Breast epithelium (tissue), 4 donors: ENCODE results near the gene SRGAP3. TPM values are rescaled to one million over a fixed set of nuclear protein-coding genes. Genes with fewer than 3 reads are reported as not detected.

Experiments used
- DNase-seq, 2 donors: peaks; one replicate each; pipeline ENCODE4 v3.0.0-alpha.2; 2019; ENCODE audit warnings: low spot score in 2 of 2
- H3K27ac ChIP-seq, 2 donors: fragments of 200-600 bp; sonication (generic) in 1 of 2; one replicate each; pipeline ENCODE4 v1.5.1; 2016 to 2019; ENCODE audit warnings: mild to moderate bottlenecking in 1 of 2
- H3K27me3 ChIP-seq, 2 donors: fragments of 200-600 bp; sonication (generic) in 1 of 2; one replicate each; pipeline versions ENCODE4 v1.5.1 to v1.6.0; 2017 to 2019; ENCODE audit warnings: control low read depth in 1 of 2, mild to moderate bottlenecking in 1 of 2
- H3K36me3 ChIP-seq: fragments of 200-600 bp; one replicate; pipeline ENCODE4 v1.5.1; 2019
- H3K4me1 ChIP-seq, 2 donors: fragments of 200-600 bp; sonication (generic); one replicate each; pipeline ENCODE4 v1.5.1; 2016 to 2019; ENCODE audit warnings: control low read depth in 1 of 2
- H3K4me3 ChIP-seq, 3 donors: fragments of 200-600 bp; sonication (generic); 1 replicate in 2 of 3; 2 replicates in 1 of 3; pipeline ENCODE4 v1.5.1; 2016 to 2019; ENCODE audit warnings: mild to moderate bottlenecking in 3 of 3, moderate library complexity in 2 of 3
- H3K9me3 ChIP-seq, 2 donors: fragments of 200-600 bp; sonication (generic) in 1 of 2; one replicate each; pipeline ENCODE4 v1.5.1; 2016 to 2019; ENCODE audit warnings: control low read depth in 1 of 2
- CTCF ChIP-seq, 3 donors: fragments of 450-650 bp; IDR thresholded peaks; one replicate each; pipeline ENCODE4 v1.5.1; 2016 to 2017; ENCODE audit warnings: antibody characterized with exemption in 3 of 3, mild to moderate bottlenecking in 3 of 3, moderate library complexity in 3 of 3
- POLR2A ChIP-seq: fragments of 450-650 bp; IDR thresholded peaks from one replicate; pipeline ENCODE4 v1.6.1; 2016; ENCODE audit warnings: antibody characterized with exemption, mild to moderate bottlenecking, moderate library complexity
- POLR2AphosphoS5 ChIP-seq, 3 donors: sonication (generic); formaldehyde crosslinking; IDR thresholded peaks; one replicate each; pipeline ENCODE4 v1.6.1; 2017; ENCODE audit warnings: antibody characterized with exemption in 3 of 3
- intact Hi-C: fragments of 100-400 bp; cut with DNase I; formaldehyde crosslinking; loops from one replicate; pipeline ENCODE4 v1.15.1; 2023; ENCODE audit warnings: low total_unique reads
- total RNA-seq, 3 donors: library from RNA; depleted of rRNA; stranded (reverse); fragments of >200 nt; gene quantifications; one replicate each; pipeline ENCODE4 v1.1.0, GENCODE V29; 2016

SRGAP3 gene
- total RNA-seq, 3 donors from 2014 or later: 13.6 to 21.5 (median 19.0) TPM

GRCh38 chr3:8953313-8953712, 296.1 kb downstream of the SRGAP3 start:
- H3K27ac ChIP-seq: no peak overlapping the region
- intact Hi-C loops: loop anchor here (5.0 kb wide), 1 partner anchor 979 kb away; the partner anchor contains the start of gene CRELD1
- H3K4me3 ChIP-seq: no peak overlapping the region
- no peaks in the 10 kb centered on the region for H3K4me1 ChIP-seq
- no peaks in the 10 kb centered on the region for H3K27me3 ChIP-seq
- no peaks in the 10 kb centered on the region for H3K36me3 ChIP-seq
- no peak for TF ChIP-seq CTCF (IDR thresholded peaks at IDR 0.05)
- TF ChIP-seq POLR2AphosphoS5 (IDR thresholded peaks at IDR 0.05): no peak
- no peak for TF ChIP-seq POLR2A
- no peak for DNase-seq
- no peaks in the 10 kb centered on the region for H3K9me3 ChIP-seq

GRCh38 chr3:8952130-8952529, 297.3 kb downstream of the SRGAP3 start:
- intact Hi-C loops: loop anchor here (5.0 kb wide), 1 partner anchor 980 kb away; the partner anchor contains the start of gene CRELD1
- no peak for DNase-seq
- Histone ChIP-seq H3K9me3 (no peaks in the 10 kb centered on the region), H3K27me3 (no peaks in the 10 kb centered on the region), H3K4me3 (no peak overlapping the region), H3K4me1 (no peaks in the 10 kb centered on the region), H3K27ac (no peak overlapping the region), H3K36me3 (no peaks in the 10 kb centered on the region)
- TF ChIP-seq CTCF (IDR thresholded peaks at IDR 0.05): no peak
- no peak for TF ChIP-seq POLR2AphosphoS5 (IDR thresholded peaks at IDR 0.05)
- TF ChIP-seq POLR2A: no peak

GRCh38 chr3:8945890-8946600, 303.4 kb downstream of the SRGAP3 start:
- Histone ChIP-seq H3K27ac (no peak overlapping the region), H3K9me3 (peaks cover 0 to 9% of the 10 kb centered on the region in 2 donors), H3K4me1 (no peaks in the 10 kb centered on the region), H3K27me3 (no peaks in the 10 kb centered on the region), H3K4me3 (no peak overlapping the region), H3K36me3 (peaks cover 8% of the 10 kb centered on the region)
- DNase-seq: no peak
- TF ChIP-seq POLR2AphosphoS5 (IDR thresholded peaks at IDR 0.05): no peak
- TF ChIP-seq CTCF (IDR thresholded peaks at IDR 0.05): no peak
- TF ChIP-seq POLR2A: no peak
- intact Hi-C loops: no loop called here

GRCh38 chr3:8942746-8943488, 306.5 kb downstream of the SRGAP3 start:
- intact Hi-C loops: no loop called here
- no peak for DNase-seq
- H3K9me3 ChIP-seq: peaks cover 0 to 9% of the 10 kb centered on the region in 2 donors
- no peak for TF ChIP-seq POLR2AphosphoS5 (IDR thresholded peaks at IDR 0.05)
- no peak for TF ChIP-seq POLR2A
- TF ChIP-seq CTCF (IDR thresholded peaks at IDR 0.05): no peak
- no peaks in the 10 kb centered on the region for H3K4me1 ChIP-seq
- no peak overlapping the region for H3K27ac ChIP-seq
- no peaks in the 10 kb centered on the region for H3K27me3 ChIP-seq
- H3K36me3 ChIP-seq: peaks cover 8% of the 10 kb centered on the region
- no peak overlapping the region for H3K4me3 ChIP-seq

GRCh38 chr3:8942115-8942514, 307.3 kb downstream of the SRGAP3 start:
- no peaks in the 10 kb centered on the region for H3K4me1 ChIP-seq
- H3K36me3 ChIP-seq: peaks cover 8% of the 10 kb centered on the region
- peaks cover 0 to 9% of the 10 kb centered on the region in 2 donors for H3K9me3 ChIP-seq
- TF ChIP-seq CTCF (IDR thresholded peaks at IDR 0.05): no peak
- no peak for TF ChIP-seq POLR2AphosphoS5 (IDR thresholded peaks at IDR 0.05)
- TF ChIP-seq POLR2A: no peak
- H3K27me3 ChIP-seq: no peaks in the 10 kb centered on the region
- H3K4me3 ChIP-seq: no peak overlapping the region
- DNase-seq: no peak
- intact Hi-C loops: no loop called here
- no peak overlapping the region for H3K27ac ChIP-seq
